Mesenchymal stem cell (in vitro differentiated cells and primary cell): Measurements from ENCODE around the gene SLC25A19.

Source experiments
- DNase-seq: peaks from one replicate; pipeline ENCODE4 v3.0.0-alpha.2; 2013
- H2AFZ ChIP-seq: one replicate; pipeline ENCODE4 v1.6.1; 2013; ENCODE audit warnings: low read depth, mild to moderate bottlenecking, control low read depth, inconsistent platforms, low read length, moderate library complexity
- H2AK5ac ChIP-seq: 2 replicates; pipeline ENCODE4 v1.6.1; 2013; ENCODE audit warnings: low read length, moderate library complexity, mild to moderate bottlenecking, inconsistent platforms; ENCODE audit not compliant: severe bottlenecking
- H2BK120ac ChIP-seq: one replicate; pipeline ENCODE4 v1.6.1; 2013; ENCODE audit warnings: low read depth, mild to moderate bottlenecking, inconsistent platforms, low read length, moderate library complexity
- H2BK12ac ChIP-seq, 2 experiments: one replicate each; pipeline ENCODE4 v1.6.1; 2013; ENCODE audit warnings: inconsistent platforms in 2 of 2, low read length in 2 of 2, mild to moderate bottlenecking in 2 of 2, moderate library complexity in 2 of 2, control low read depth in 1 of 2
- H2BK15ac ChIP-seq: one replicate; pipeline ENCODE4 v1.6.1; 2013; ENCODE audit warnings: mild to moderate bottlenecking, low read depth, inconsistent platforms; ENCODE audit not compliant: poor library complexity, severe bottlenecking
- H2BK5ac ChIP-seq: 2 replicates; pipeline ENCODE4 v1.6.1; 2013; ENCODE audit warnings: low read depth, mild to moderate bottlenecking, low read length, control low read depth, inconsistent platforms; ENCODE audit not compliant: poor library complexity, severe bottlenecking
- H3K14ac ChIP-seq, 2 experiments: one replicate each; pipeline ENCODE4 v1.6.1; 2013; ENCODE audit warnings: inconsistent platforms in 2 of 2, low read length in 2 of 2, control low read depth in 1 of 2, mild to moderate bottlenecking in 1 of 2, moderate library complexity in 1 of 2
- H3K18ac ChIP-seq, 2 experiments: one replicate each; pipeline ENCODE4 v1.6.1; 2013; ENCODE audit warnings: inconsistent platforms in 2 of 2, low read length in 2 of 2, control low read depth in 1 of 2, low read depth in 1 of 2, mild to moderate bottlenecking in 1 of 2
- H3K23ac ChIP-seq, 2 experiments: one replicate each; pipeline ENCODE4 v1.6.1; 2013; ENCODE audit warnings: inconsistent platforms in 2 of 2, low read length in 2 of 2, mild to moderate bottlenecking in 2 of 2, moderate library complexity in 2 of 2, control low read depth in 1 of 2
- H3K27ac ChIP-seq: 2 replicates; pipeline ENCODE4 v1.5.1; 2013; ENCODE audit warnings: mild to moderate bottlenecking, moderate library complexity, low read length, control low read depth, inconsistent platforms; ENCODE audit not compliant: poor library complexity, severe bottlenecking
- H3K27me3 ChIP-seq, 2 experiments: 2 replicates each; pipeline versions ENCODE4 v1.6.1 to v1.7.0; 2013; ENCODE audit warnings: low read length in 2 of 2, mild to moderate bottlenecking in 2 of 2, moderate library complexity in 2 of 2, control low read depth in 1 of 2, inconsistent platforms in 1 of 2; ENCODE audit not compliant: control insufficient read depth in 1 of 2, insufficient read depth in 1 of 2
- H3K36me3 ChIP-seq, 2 experiments: 2 replicates each; pipeline versions ENCODE4 v1.6.1 to v1.7.0; 2013; ENCODE audit warnings: low read length in 2 of 2, control low read depth in 1 of 2, inconsistent platforms in 1 of 2, low read depth in 1 of 2, mild to moderate bottlenecking in 1 of 2; ENCODE audit not compliant: insufficient read depth in 2 of 2, control insufficient read depth in 1 of 2
- H3K4ac ChIP-seq, 2 experiments: one replicate each; pipeline ENCODE4 v1.6.1; 2013; ENCODE audit warnings: inconsistent platforms in 2 of 2, low read length in 2 of 2, mild to moderate bottlenecking in 2 of 2, moderate library complexity in 2 of 2, control low read depth in 1 of 2, low read depth in 1 of 2
- H3K4me1 ChIP-seq: 2 replicates; pipeline ENCODE4 v1.6.1; 2013; ENCODE audit warnings: low read depth, low read length, control low read depth; ENCODE audit not compliant: control insufficient read depth, insufficient read depth
- H3K4me2 ChIP-seq: 2 replicates; pipeline ENCODE4 v1.6.1; 2013; ENCODE audit warnings: low read length, mild to moderate bottlenecking, inconsistent platforms; ENCODE audit not compliant: poor library complexity, severe bottlenecking
- H3K4me3 ChIP-seq, 2 experiments: 2 replicates each; pipeline versions ENCODE4 v1.5.1 to v1.7.0; 2013; ENCODE audit warnings: low read length in 2 of 2, mild to moderate bottlenecking in 2 of 2, control low read depth in 1 of 2, low read depth in 1 of 2; ENCODE audit not compliant: insufficient read depth in 1 of 2
- H3K79me1 ChIP-seq: replicated peaks from 2 replicates; pipeline ENCODE4 v1.6.1; 2013; ENCODE audit warnings: mild to moderate bottlenecking, control low read depth, low read length, inconsistent platforms; ENCODE audit not compliant: poor library complexity, severe bottlenecking
- H3K9ac ChIP-seq: 2 replicates; pipeline ENCODE4 v1.7.0; 2013; ENCODE audit warnings: mild to moderate bottlenecking, low read length, moderate library complexity
- H3K9me3 ChIP-seq: 2 replicates; pipeline ENCODE4 v1.7.0; 2013; ENCODE audit warnings: mild to moderate bottlenecking, low read length; ENCODE audit not compliant: control insufficient read depth
- H4K8ac ChIP-seq: one replicate; pipeline ENCODE4 v1.6.1; 2013; ENCODE audit warnings: inconsistent platforms, mild to moderate bottlenecking, low read length, moderate library complexity
- H4K91ac ChIP-seq: one replicate; pipeline ENCODE4 v1.6.1; 2013; ENCODE audit warnings: mild to moderate bottlenecking, low read length, inconsistent platforms
- WGBS: methylation state at CpG from one replicate; pipeline ENCODE4 v1.1.7; 2013; ENCODE audit warnings: mixed read lengths; 5-methylcytosine and 5-hydroxymethylcytosine counted together

SLC25A19 gene

GRCh38 chr17:75313941-75314551, 24.8 kb upstream of the SLC25A19 start:
- H2AFZ ChIP-seq: no peak overlapping the region
- peaks cover 37% of the 10 kb centered on the region for H3K79me1 ChIP-seq
- DNase-seq: peak; percentile 10
- no peak overlapping the region for H4K8ac ChIP-seq
- no peaks in the 10 kb centered on the region for H3K27me3 ChIP-seq
- H2BK12ac ChIP-seq: no peak overlapping the region
- H3K27ac ChIP-seq: no peak overlapping the region
- no peak overlapping the region for H3K4ac ChIP-seq
- H3K9me3 ChIP-seq: no peaks in the 10 kb centered on the region
- H2BK120ac ChIP-seq: no peak overlapping the region
- H4K91ac ChIP-seq: peak overlapping the region; percentile 12
- peaks cover 19 to 46% of the 10 kb centered on the region in 2 experiments for H3K36me3 ChIP-seq
- H3K9ac ChIP-seq: no peak overlapping the region
- H3K18ac ChIP-seq: no peak overlapping the region
- H3K23ac ChIP-seq: no peak overlapping the region
- peaks cover 11% of the 10 kb centered on the region for H3K4me1 ChIP-seq
- 88% methylated on average over 11 of the region's 14 CpGs for WGBS
- no peak overlapping the region for H2AK5ac ChIP-seq
- H3K4me2 ChIP-seq: no peak overlapping the region
- no peak overlapping the region for H2BK5ac ChIP-seq
- H3K14ac ChIP-seq: no peak overlapping the region
- H3K4me3 ChIP-seq: no peak overlapping the region
- H2BK15ac ChIP-seq: no peak overlapping the region

- no peak overlapping the region for H3K27ac ChIP-seq
- H2AFZ ChIP-seq: no peak overlapping the region
- peaks cover 4% of the 10 kb centered on the region for H3K4me1 ChIP-seq
- H3K9me3 ChIP-seq: no peaks in the 10 kb centered on the region
- H3K18ac ChIP-seq: no peak overlapping the region
- no peak overlapping the region for H2BK15ac ChIP-seq
- no peak overlapping the region for H4K8ac ChIP-seq
- 95% methylated on average over 18 of the region's 20 CpGs for WGBS
- no peak overlapping the region for H3K23ac ChIP-seq
- no peak overlapping the region for H3K4me3 ChIP-seq
- no peak overlapping the region for H3K4me2 ChIP-seq
- H3K36me3 ChIP-seq: peaks cover 0 to 8% of the 10 kb centered on the region in 2 experiments
- H3K14ac ChIP-seq: no peak overlapping the region
- DNase-seq: no peak
- no peaks in the 10 kb centered on the region for H3K27me3 ChIP-seq
- no peak overlapping the region for H2BK120ac ChIP-seq
- H3K79me1 ChIP-seq: peaks cover 6% of the 10 kb centered on the region
- H3K4ac ChIP-seq: no peak overlapping the region
- H2AK5ac ChIP-seq: no peak overlapping the region
- H3K9ac ChIP-seq: peak overlapping the region; percentile 29
- no peak overlapping the region for H2BK12ac ChIP-seq
- no peak overlapping the region for H4K91ac ChIP-seq
- no peak overlapping the region for H2BK5ac ChIP-seq
Observed at GRCh38 chr17:75308732-75309629, 19.7 kb upstream of the SLC25A19 start.

- H3K4me1 ChIP-seq: peaks cover 2% of the 10 kb centered on the region
- H3K27me3 ChIP-seq: no peaks in the 10 kb centered on the region
- no peak overlapping the region for H3K4me3 ChIP-seq
- no peak overlapping the region for H3K4me2 ChIP-seq
- H2BK15ac ChIP-seq: no peak overlapping the region
- H2BK5ac ChIP-seq: no peak overlapping the region
- no peak overlapping the region for H3K4ac ChIP-seq
- no peak overlapping the region for H3K23ac ChIP-seq
- DNase-seq: no peak
- 92% methylated on average over 13 of the region's 13 CpGs for WGBS
- H4K8ac ChIP-seq: no peak overlapping the region
- peaks cover 3% of the 10 kb centered on the region for H3K79me1 ChIP-seq
- no peak overlapping the region for H3K18ac ChIP-seq
- no peak overlapping the region for H2AFZ ChIP-seq
- H3K36me3 ChIP-seq: peaks cover 0 to 3% of the 10 kb centered on the region in 2 experiments
- H2BK12ac ChIP-seq: no peak overlapping the region
- no peak overlapping the region for H3K9ac ChIP-seq
- H3K9me3 ChIP-seq: no peaks in the 10 kb centered on the region
- H4K91ac ChIP-seq: no peak overlapping the region
- H2AK5ac ChIP-seq: no peak overlapping the region
- H3K14ac ChIP-seq: no peak overlapping the region
- no peak overlapping the region for H3K27ac ChIP-seq
- no peak overlapping the region for H2BK120ac ChIP-seq
Observed at GRCh38 chr17:75307957-75308731, 18.9 kb upstream of the SLC25A19 start.
